Activated CD4-positive, alpha-beta T cell treated with anti-CD3 and anti-CD28 coated beads, Interleukin-2, Interleukin-4, amounts not matched to agents 100 ng/mL and 50 ng/mL, durations not matched to agents 16 hours and 8 hours (primary cell): ENCODE results near the gene SEMA3D.

Experiments used
- DNase-seq: peaks from one replicate; pipeline ENCODE4 v3.0.0-alpha.2; 2020; ENCODE audit warnings: low spot score

Gene SEMA3D

DNA sequence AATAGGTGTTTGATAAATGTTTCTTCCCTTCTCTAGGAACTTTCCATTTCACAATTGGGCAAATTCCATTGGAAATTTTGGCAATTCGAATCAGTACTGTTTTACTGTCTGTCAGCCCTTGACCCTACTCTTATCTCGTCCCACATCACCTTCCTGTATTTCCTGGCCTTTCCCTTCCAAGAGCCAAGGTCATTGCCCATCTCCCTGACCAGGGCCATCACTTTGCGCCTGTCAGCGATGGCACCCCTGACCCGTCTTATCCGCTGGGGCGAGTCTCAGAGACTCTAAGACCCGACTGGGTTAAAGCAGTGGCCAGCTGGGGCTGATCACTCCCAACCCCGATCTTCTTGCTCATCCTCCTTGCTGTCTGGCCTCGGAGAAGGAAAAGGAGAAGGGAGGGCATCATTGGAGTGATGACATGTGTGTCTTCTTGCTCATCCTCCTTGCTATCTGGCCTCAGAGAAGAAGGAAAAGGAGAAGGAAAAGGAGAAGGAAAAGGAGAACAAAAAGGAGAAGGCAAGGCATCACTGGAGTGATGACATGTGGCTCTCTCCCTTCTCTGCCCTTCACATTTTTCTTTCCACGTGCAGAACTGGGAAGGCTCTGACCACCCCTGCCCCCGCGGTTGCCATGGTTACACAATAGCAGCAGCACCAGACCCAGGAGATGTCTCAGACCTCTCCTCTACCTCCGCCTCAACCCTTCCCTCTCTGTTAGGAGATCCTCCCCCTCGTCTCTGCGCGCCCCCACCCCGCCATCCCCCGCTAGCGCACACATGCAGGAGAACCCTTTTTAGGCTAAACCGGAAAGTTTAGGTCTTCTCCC lies 2.0 kb downstream of the SEMA3D start:
- no peak for DNase-seq

DNA sequence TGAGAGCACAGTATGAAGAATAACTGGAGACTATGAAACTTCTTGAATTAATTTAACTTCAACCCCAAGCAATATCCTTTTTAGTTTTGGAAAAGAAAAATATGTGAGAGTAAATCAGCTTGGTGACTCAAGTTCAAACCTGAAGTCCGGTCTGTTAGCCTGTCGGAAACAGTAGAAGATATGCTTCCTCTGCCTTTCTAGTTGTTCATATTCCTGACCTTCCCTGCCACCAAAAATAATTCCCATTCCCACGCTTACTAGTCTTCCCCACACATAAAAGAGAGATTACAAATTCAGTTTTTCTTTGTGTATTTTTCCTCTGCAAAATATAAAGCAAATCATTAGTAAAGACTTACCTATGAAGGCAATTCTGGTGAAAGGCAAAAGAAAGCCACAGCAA lies 3.6 kb downstream of the SEMA3D start:
- DNase-seq: no peak

DNA sequence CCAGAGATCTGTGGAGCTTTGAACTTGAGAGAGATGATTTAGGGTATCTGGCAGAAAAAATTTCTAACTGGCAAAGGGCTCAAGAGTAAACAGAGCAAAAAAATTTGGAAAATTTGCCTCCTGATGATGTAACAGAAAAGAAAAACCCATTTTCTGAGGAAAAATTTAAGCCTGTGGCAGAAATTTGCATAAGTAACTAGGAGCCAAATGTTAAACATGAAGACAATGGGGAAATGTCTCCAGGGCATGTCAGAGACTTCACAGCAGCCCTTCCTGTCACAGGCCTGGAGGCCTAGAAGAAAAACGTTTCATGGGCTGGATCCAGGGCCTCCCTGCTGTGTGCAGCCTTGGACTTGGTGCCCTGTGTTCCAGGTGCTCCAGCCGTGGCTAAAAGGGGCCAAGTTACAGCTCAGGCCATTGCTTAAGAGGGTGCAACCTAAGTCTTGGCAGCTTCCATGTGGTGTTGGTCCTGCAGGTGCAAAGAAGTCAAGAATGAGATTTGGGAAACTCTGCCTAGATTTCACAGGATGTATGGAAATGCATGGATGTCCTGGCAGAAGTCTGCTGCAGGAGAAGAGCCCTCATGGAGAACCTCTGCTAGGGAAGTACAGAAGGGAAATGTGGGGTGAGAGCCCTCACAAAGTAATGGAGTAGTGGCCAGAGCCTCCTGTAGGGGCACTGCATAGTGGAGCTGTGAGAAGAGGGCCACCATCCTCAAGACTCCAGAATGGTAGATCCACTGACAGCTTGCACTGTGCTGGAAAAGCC lies 8.1 kb downstream of the SEMA3D start:
- DNase-seq: no peak

DNA sequence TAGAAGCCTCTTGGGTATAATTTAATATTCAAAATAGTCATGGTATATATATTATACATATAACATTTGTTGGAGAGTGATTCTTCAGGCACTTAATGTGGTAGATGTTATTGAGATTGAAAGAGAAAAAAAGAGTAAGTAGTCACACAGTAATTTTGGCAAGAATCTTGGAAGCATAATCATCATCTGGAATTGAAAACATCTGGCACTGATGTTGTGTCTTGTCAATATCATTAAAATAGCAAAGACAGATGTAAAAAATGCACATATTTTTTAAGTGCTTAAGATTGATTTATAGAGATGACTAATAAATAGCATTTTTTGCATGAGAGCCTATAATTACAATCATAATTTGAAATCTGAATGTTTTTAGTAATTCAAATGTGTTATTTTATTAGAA lies 9.5 kb downstream of the SEMA3D start:
- no peak for DNase-seq

DNA sequence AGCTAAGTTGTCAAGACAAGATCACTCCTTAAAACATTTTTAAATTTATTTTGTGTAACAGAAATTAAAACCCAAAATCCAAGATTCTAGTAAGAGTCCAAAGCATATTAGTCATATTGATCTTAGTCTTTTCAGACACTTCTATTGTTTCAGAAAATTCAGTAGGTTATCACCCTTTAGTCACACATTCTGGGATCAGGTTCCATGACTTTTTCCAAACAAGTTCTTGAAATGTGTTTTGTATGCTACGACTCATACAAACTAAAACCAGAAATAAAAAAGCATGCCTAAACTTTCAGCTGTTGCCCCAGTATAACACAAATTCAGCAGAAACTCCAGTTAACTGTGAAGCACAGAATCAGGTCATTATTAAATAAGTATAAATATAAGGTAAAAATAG lies 10.7 kb downstream of the SEMA3D start:
- no peak for DNase-seq

DNA sequence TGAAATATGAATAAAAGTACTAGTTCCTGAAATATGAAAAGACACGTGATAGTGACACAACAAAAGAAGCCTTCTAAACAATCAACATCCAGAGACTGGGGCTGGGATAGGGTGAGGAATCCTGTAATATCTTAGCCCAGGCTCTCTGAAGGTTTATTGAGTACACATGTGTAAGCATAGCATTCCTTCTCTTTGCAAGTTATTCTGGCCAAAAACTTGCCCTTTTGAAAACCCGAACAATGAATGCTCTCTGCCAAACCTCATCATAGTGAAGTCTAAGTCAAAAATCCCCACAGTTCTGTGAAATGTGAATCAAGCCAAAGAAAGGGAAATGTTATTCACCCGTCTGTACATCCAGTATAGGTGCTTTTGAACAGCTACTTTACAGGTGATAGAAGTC lies 11.6 kb downstream of the SEMA3D start:
- no peak for DNase-seq

DNA sequence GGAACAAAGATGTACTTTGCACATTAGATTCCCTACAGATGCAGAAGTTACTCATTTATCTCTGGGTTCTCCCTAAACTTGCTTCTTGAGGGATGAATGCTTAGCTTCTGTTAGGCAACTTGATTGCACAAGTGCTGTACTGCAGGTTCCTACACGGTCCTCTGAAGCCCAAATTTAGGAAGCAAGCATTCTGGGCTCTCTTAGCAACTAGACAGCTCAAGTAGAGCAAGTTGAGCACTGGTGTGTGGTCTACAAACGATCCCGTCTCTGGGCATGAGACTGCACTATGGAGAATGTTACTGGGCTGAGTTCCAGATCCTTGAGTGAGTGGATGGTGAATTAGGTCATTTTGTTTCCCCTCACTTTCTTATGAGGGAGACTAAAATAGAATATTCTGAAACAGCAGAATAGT lies 14.3 kb downstream of the SEMA3D start:
- DNase-seq: no peak

DNA sequence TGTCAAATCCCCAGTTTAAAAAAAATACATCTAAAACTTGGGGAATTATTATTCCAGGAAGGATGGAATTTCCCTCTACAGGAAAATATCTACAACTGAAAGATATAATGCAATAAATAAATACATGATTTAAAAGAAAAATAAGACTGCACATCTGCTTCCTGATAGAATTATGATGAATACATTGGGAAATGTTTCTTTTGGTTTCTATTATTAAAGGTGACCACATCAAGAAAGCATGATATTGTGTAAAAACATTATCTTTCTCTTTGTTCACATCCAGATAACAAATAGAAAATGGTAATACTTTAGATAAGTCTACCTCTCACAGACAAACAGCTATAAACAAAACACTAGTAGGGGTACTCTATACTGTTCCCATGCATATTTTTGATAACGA lies 19.2 kb downstream of the SEMA3D start:
- no peak for DNase-seq

DNA sequence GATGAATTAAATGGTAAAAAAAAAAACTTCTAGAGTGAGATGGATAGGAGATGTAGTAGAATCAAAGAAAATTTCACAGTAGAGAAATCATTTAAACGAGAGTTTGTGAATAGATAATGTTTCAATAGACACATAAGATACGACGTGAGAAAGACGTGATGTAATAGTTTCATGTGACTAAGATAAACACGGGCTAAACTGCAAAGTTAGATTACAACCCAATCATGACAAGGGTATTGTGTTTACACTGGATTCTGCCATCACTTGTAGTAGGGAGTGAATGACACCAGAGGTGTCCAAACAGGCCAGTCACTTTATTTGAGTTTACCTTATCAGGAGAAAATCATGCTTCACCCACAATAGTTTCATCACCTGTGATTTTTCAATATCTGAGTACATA lies 21.6 kb downstream of the SEMA3D start:
- no peak for DNase-seq

DNA sequence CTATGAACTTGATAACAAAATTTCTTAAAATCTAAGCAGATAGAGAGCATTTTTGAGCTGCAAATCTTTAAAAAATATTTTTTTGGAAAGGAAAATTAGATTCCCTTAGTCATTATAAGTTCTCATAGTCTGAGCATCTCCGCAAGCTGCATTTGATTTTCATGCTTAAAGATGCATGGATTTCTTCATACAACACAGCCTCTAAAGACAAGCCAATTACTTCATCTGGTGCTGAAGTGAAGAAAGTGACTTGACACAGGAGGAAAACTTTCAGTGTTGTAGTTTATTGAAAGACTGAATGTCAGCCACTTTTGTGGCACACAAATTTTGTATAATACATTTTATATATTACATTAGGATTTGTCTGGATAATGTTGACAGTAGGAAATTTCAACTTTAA lies 22.5 kb downstream of the SEMA3D start:
- no peak for DNase-seq

DNA sequence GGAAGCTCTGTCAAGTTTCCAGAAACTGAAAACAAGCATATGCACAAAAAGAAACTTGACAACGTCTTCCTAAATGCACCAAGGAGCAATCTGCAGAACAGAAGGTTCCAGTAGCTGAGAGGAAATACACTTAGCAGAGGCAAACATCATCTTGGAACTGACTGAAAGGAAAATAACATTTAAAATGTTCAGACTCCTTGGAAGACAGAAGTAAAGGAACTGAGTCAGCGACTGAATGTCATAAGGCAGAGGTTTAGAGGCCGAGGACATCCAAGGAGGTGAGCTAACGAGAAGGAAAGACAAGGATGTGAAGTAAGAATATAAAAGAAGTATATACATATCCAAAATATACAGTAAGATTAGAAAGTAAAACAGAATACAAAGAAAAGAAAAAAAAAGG lies 24.1 kb downstream of the SEMA3D start:
- DNase-seq: no peak

DNA sequence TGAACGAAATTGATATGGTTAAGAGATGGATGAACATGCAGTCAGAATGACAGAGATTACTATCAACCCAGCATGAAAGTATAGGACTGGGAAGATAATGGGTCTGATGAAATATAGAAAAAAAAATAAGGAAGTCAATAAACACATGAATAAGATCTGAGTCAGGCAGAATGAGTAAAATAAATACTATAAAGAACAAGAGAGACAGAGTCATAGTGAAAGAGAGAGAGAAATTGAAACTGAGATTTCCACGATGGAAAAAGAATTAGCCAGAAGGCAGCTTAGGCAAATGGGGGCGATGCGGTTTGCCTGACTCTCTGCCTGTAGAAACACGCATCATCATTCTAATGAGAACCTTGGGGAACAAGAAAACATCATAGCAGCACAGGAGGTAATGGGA lies 26.6 kb downstream of the SEMA3D start:
- DNase-seq: peak; percentile 33

DNA sequence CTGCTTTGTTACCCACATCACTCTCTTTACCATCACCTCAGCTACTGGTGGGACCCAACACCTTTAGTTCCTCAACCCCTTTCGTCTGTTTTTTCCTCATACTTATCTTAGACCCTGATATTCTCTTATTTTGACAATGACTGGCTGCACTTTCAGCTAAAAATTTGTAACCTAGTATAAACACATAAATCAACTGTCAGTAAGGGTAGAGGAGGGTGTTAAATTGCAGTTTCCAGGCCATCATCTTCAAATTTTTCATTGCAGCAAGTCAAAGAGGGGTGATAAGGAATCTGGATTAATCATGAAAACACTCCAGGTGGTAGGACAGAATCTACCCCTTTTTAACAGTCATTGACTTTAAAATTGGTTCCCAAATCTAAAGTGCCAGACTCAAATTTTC lies 27.9 kb downstream of the SEMA3D start:
- no peak for DNase-seq

DNA sequence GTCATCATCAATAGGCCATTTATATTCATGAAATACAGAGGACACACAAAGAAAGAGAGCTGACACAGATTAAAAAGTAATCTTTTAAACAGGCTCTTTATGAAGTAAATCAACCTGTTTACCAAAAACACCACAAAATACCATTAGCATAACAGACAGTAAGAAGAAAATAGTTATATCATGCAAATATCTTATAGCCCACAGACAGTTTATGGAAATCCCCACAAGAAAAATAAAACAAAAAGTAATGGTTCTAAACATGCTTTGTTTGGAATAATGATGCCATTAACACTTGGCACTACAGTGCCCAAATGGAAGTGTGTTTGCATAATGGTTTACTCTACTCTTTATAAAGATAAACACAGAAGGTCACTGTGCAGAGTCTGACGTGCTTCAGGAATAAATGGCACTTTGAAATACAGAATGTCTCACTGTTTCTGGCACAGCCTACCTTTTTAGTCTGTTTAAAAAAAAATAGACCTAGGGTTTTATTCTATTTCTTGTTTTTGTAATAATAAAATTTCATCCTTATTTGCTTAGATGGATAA lies 30.1 kb downstream of the SEMA3D start:
- DNase-seq: no peak

DNA sequence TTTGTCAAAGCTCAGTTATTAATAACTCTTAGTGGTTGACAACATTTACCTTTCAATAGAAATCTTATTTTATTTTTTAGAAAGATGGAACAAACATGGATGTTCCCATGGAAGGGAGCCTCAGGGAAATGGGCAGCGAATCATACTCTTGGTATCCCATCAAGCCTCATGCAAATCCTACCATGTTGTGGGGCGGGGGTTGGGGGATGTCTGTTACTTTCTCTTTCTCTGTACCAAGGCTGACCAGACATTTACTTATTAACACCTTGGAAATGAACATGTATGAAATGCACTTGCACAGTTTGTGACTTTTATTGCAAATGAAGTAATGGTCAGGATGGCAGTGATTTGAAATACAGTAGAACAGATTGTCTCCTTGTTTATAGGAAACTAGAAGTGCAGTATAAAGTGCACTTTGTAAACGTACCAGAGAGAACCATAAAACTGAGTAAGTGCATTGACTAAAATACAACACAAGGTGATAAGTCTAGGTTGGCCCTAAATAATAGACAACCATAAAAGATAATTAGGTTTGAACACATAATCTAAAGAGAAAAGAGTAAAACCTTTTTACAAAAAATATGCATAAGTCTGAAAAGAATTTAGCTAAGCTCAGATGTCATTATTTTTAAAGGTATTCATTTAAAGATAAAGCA lies 32.4 kb downstream of the SEMA3D start:
- DNase-seq: no peak

DNA sequence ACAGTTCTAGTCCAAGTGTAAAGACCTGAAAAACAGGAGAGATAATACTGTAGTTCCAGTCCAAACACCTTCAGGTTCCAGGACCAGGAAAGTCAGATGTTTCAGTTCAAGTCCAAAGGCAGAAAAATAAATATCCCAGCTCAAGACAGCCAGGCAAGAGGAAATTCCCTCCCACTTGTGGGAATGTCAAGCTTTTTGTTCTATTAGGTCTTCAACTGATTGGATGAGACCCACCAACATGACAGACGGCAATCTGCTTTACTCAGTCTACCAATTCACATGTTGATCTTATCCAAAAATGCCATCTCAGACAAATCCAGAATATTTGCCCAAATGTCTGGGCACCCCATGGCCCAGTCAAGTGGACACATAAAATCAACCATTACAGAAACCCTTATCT lies 33.1 kb downstream of the SEMA3D start:
- DNase-seq: no peak

DNA sequence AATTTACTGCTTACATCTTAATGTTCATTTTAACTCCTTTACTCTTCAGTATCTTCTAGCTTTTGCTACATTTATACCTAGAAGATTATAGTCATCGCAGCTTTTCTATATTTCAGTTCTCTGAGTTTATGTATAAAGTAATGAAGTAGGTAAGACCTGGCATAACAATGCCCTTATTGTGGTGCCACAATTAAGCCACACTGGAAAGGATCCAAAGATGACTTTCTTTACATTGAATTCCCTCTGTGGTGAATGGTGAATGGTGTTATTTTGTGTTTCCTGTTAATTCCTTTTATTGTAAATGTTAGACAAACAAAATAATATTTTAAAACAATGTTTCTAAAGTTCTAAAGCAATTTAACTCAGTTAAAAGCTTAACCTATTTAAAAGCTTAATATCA lies 36.2 kb downstream of the SEMA3D start:
- no peak for DNase-seq

DNA sequence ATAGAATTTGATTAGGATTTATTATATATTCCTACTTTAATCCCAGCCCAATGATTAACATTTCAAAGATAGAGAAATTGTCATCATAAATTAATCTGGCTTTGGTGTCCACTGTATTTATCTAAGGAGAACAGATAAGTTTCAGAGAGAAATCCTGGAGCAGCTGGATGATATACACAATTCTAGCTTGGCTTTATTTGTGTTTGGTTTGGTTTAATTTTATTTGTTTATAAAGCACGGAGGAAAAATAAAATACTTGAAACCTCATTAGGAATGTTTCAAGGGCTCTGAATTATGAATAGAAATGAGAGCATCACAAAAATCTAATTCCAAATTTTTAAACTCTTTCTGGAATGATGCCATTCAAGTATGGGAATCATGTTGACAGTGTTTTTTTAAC lies 42.1 kb downstream of the SEMA3D start:
- DNase-seq: no peak

DNA sequence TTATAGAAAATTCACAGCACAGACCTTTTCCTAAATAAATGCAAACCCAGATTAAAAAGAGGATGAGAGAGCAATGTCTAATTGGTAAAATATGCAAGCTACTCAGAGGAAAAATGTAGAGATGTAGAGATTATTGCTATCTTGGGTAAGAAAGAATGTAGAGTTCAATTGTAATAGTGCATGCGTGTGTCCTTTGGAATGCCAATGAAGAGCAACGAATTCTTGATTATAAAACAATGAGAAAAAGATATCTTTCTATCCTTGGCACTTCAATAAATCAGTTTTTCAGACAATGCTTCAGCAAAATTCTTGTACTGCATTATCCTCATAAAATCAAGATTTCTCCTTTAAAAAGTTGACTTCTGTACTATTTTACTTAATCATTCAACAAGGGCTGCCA lies 50.9 kb downstream of the SEMA3D start:
- DNase-seq: no peak

DNA sequence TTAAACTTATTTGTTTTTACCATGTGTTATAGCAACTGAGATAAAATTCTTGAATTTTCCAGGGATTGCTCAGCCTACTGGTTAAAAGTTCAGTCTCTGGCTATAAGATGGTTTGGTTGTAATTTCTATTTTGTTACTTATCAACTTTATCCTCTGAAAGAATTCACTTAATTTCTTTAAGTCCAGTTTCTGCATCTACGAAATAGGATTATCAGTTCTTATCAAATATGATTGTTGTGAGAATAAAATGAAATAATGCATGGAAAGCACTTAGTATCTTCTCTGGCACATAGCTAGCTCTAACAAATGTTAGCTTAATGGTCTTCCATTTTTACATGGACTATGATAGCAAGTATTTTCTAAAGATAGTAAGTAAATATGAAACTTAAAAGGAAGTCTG lies 53.3 kb downstream of the SEMA3D start:
- no peak for DNase-seq

DNA sequence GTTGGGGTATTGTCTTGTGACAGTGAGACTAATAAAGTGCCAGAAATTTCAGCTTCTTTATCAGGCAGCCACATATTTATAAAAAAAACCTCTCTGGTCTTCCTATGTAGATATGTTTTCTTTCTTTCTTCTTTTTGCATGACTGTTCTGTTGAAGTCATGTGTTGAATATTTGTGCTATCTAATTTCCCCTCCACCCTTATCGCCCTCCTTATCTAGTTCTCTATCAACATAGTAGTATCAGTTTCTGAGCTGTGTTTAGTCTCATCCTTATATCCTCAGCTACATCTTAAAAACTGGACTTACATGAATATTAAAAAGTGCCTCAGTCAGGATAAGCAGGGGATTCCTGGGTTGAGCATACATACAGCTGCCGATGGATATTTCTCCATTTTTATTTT lies 53.9 kb downstream of the SEMA3D start:
- no peak for DNase-seq

DNA sequence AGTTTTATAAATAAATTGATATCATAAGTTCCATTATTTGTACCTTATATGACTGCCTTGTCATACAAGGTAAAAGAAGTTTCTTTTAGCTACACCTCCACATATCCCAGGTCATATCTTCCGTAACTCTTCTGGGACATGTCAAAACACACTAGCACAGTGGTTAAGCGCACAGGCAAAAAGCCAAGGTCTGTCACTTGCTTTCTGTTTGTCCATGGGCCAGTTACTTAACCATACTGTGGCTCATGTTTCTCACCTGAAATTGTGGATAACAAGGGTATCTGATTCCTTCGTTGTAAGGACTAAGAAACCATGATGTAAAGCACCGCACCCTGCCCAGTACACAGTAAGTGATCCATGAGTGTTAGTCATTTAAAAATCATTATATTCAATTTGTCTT lies 56.2 kb downstream of the SEMA3D start:
- no peak for DNase-seq

DNA sequence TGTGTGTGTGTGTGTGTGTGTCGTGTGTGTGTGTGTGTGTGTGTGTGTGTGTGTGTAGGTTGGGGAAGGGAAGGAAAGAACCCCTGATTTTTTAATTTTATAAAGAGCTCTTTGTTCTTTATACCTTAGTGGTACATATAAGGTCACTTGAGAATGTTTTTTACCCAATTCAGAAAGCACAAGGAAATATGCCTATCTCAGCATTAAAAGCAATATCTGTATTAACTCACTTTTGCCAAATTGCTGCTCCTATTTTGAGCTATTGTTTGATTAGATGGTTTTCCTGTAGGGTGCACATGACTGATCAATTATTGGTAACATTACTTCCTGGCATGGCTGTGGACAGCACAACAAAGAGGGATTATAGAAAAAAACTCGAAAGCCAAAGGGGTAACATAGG lies 60.5 kb downstream of the SEMA3D start:
- DNase-seq: no peak
